ENCODE measurements around the gene MLH1. TPM values are rescaled to one million over a fixed set of nuclear protein-coding genes. Genes with fewer than 3 reads are reported as not detected.

MLH1 gene
- polyA plus RNA-seq, 1 of the 3 experiments (the other 2 are of a cell fraction) = 24.0 TPM

- no peak for TF ChIP-seq REST (IDR thresholded peaks at IDR 0.05; ENCODE audit: low read depth, low read length)
- no peak for TF ChIP-seq MEF2A (IDR thresholded peaks at IDR 0.05; ENCODE audit: borderline replicate concordance, low read depth)
- TF ChIP-seq FOXJ3 (CRISPR knock-in tag; IDR thresholded peaks at IDR 0.05) = no peak
- no peak for TF ChIP-seq RXRA (IDR thresholded peaks at IDR 0.05; ENCODE audit: borderline replicate concordance, low read depth)
- TF ChIP-seq RCOR1 (IDR thresholded peaks at IDR 0.05; ENCODE audit: low read length) = no peak
- TF ChIP-seq USF2 (IDR thresholded peaks at IDR 0.05; ENCODE audit: borderline replicate concordance, low read depth, low read length) = no peak
- no peak for TF ChIP-seq SIN3A (IDR thresholded peaks at IDR 0.05; ENCODE audit: borderline replicate concordance, low read depth, low read length)
- TF ChIP-seq EZH2phosphoT487 (IDR thresholded peaks at IDR 0.05; ENCODE audit: borderline replicate concordance, low read depth) = no peak
- TF ChIP-seq GABPA (IDR thresholded peaks at IDR 0.05; ENCODE audit: low read depth) = no peak
Measured at GRCh38 chr3:37032961-37033360, 39.6 kb downstream of the MLH1 start (continued).

GRCh38 chr3:37037352-37037751 is 44.0 kb downstream of the MLH1 start:
- Histone ChIP-seq H3K79me2 (ENCODE audit: insufficient read depth) (no peaks in the 10 kb centered on the region), H4K20me1 (ENCODE audit: insufficient read depth) (no peaks in the 10 kb centered on the region), H3K9ac (no peak overlapping the region), H3K27ac (ENCODE audit: low read depth in 2 of 2, low read length in 1 of 2) (no peak overlapping the region), H3K4me3 (ENCODE audit: low read depth in 2 of 2, low read length in 1 of 2) (no peak overlapping the region), H3F3A (replicated peaks; ENCODE audit: insufficient read depth) (peaks cover 9% of the 10 kb centered on the region), H3K4me1 (ENCODE audit: control insufficient read depth in 1 of 2, insufficient read depth in 2 of 2, low read depth in 1 of 2, low read length in 1 of 2) (no peaks in the 10 kb centered on the region; a peak in 1 of 4 replicates), H2AFZ (ENCODE audit: low read depth) (no peak overlapping the region), H3K9me3 (0 out of 2 replicates have a peak, but pooled peaks cover 7% of the 10 kb centered on the region), H3K36me3 (replicated peaks in 1 of 2; ENCODE audit: control insufficient read depth in 1 of 2, insufficient read depth in 2 of 2, low read length in 1 of 2) (peaks cover 51 to 67% of the 10 kb centered on the region in 2 experiments), H3K27me3 (ENCODE audit: insufficient read depth) (no peaks in the 10 kb centered on the region), H3K9me2 (no peaks in the 10 kb centered on the region), H3K4me2 (no peak overlapping the region)
- CTCF ChIA-PET = no interaction called here
- no peak for DNase-seq
- TF ChIP-seq EZH2phosphoT487 (IDR thresholded peaks at IDR 0.05; ENCODE audit: borderline replicate concordance, low read depth) (no peak), RXRA (IDR thresholded peaks at IDR 0.05; ENCODE audit: borderline replicate concordance, low read depth) (no peak)
- 93% methylated on average over 3 of the region's 3 CpGs for WGBS (ENCODE audit: low lambda C conversion rate)
- POLR2A ChIA-PET = no interaction called here
